MM.1S (cell line): ENCODE measurements around the gene NDUFA11.

Source experiments
- DNase-seq: peaks from one replicate; pipeline ENCODE4 v3.0.0-alpha.2; 2015
- H2AFZ ChIP-seq: fragments of 300-600 bp; sonication (generic); 2 replicates; pipeline ENCODE4 v1.6.0; 2016; ENCODE audit warnings: antibody characterized with exemption, low read length
- H3F3A ChIP-seq: fragments of 300-600 bp; sonication (generic); 2 replicates; pipeline ENCODE4 v1.6.1; 2016; ENCODE audit warnings: mild to moderate bottlenecking, antibody characterized with exemption, low read length, moderate library complexity, mixed read lengths; ENCODE audit not compliant: insufficient read depth
- H3K27ac ChIP-seq: fragments of 300-600 bp; sonication (generic); 2 replicates; pipeline ENCODE4 v1.5.1; 2016; ENCODE audit warnings: mild to moderate bottlenecking, low read length
- H3K27me3 ChIP-seq: fragments of 300-600 bp; sonication (generic); replicated peaks from 2 replicates; pipeline ENCODE4 v1.6.0; 2016; ENCODE audit warnings: low read length; ENCODE audit not compliant: insufficient read depth
- H3K36me3 ChIP-seq: fragments of 300-600 bp; sonication (generic); replicated peaks from 2 replicates; pipeline ENCODE4 v1.6.1; 2016; ENCODE audit warnings: mild to moderate bottlenecking, low read length, mixed read lengths; ENCODE audit not compliant: insufficient read depth
- H3K4me1 ChIP-seq: fragments of 300-600 bp; sonication (generic); 2 replicates; pipeline ENCODE4 v1.6.1; 2016; ENCODE audit warnings: low read length, mixed read lengths
- H3K4me2 ChIP-seq: fragments of 300-600 bp; sonication (generic); 2 replicates; pipeline ENCODE4 v1.6.0; 2016; ENCODE audit warnings: low read depth, low read length
- H3K4me3 ChIP-seq: fragments of 300-600 bp; sonication (generic); 2 replicates; pipeline ENCODE4 v1.5.1; 2016; ENCODE audit warnings: low read length, mixed read lengths
- H3K79me2 ChIP-seq: fragments of 300-600 bp; sonication (generic); 2 replicates; pipeline ENCODE4 v1.6.1; 2016; ENCODE audit warnings: mixed run types, low read length, mixed read lengths
- H3K9ac ChIP-seq: fragments of 300-600 bp; sonication (generic); 2 replicates; pipeline ENCODE4 v1.6.1; 2016; ENCODE audit warnings: low read length, mixed read lengths
- H3K9me2 ChIP-seq: fragments of 300-600 bp; sonication (generic); replicated peaks from 2 replicates; pipeline ENCODE4 v1.6.1; 2016; ENCODE audit warnings: mild to moderate bottlenecking, low read length, mixed read lengths; ENCODE audit not compliant: insufficient read depth
- H3K9me3 ChIP-seq: fragments of 300-600 bp; sonication (generic); replicated peaks from 2 replicates; pipeline ENCODE4 v1.6.1; 2016; ENCODE audit warnings: mild to moderate bottlenecking, low read length, mixed read lengths; ENCODE audit not compliant: insufficient read depth
- H4K20me1 ChIP-seq: fragments of 300-600 bp; sonication (generic); 2 replicates; pipeline ENCODE4 v1.6.1; 2016; ENCODE audit warnings: mild to moderate bottlenecking, low read length, moderate library complexity, mixed read lengths; ENCODE audit not compliant: insufficient read depth
- EZH2 ChIP-seq: fragments of 300-600 bp; sonication (generic); optimal IDR thresholded peaks from 2 replicates; pipeline ENCODE3; 2017; ENCODE audit warnings: low read depth, mild to moderate bottlenecking, antibody characterized with exemption, low read length, mixed read lengths
- EZH2phosphoT487 ChIP-seq: fragments of 300-600 bp; sonication (generic); IDR thresholded peaks from 2 replicates; pipeline ENCODE4 v1.6.1; 2018; ENCODE audit warnings: antibody characterized with exemption, low read length
- TF ChIP-seq, protein P1 (sequence below): fragments of 300-600 bp; sonication (generic); IDR thresholded peaks from 2 replicates; pipeline ENCODE4 v1.5.1; 2016; ENCODE audit warnings: antibody characterized with exemption, low read length, mixed read lengths

The NDUFA11 gene

DNA sequence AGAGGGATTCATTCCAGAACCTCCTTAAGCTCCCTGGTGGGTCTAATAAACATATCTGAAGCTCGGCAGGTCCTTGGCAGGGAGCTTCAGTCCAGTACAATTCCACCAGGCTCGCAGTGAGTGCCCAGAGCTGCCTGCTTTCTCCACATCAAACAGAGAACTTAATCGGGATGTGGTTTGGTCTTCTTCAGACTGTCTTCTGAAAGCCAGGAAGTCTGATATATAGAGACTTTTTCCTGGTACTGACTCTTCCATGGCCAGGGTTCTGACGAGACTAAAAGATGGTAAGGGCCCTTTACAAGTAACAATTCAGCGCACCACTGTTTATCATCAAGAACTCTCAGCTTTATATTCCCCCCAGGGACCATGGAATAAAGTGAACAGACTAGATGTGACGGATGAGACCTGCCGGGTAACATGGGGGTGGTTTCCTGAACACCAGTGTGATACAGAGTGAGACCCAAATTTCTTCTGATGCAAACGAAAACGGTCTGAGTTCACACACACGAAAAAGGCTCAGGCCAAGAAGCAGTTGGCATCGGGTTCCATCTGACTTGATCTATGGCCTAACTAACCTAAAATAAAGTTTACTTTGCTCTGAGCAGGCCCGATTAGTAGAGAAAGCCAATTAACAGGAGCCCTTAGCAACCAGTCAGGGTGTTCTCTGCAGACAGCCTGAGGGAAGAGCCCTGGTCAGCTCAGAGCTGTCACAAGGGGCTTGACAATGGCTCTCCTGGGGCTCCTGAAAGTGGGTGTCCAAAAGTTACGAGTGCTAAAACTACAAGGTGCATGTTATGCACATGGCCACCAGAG lies 45.4 kb upstream of the NDUFA11 start:
- no peaks in the 10 kb centered on the region for H3K9me2 ChIP-seq
- H3K4me2 ChIP-seq, result peak overlapping the region; percentile 82
- H3K9ac ChIP-seq, result peak overlapping the region; percentile 55
- H3K27me3 ChIP-seq, result no peaks in the 10 kb centered on the region
- peak overlapping the region; percentile 87 for H3K27ac ChIP-seq
- peak overlapping the region; percentile 9; the same call in 1 of the 2 replicates for H3K4me3 ChIP-seq
- H4K20me1 ChIP-seq, result no peaks in the 10 kb centered on the region
- peaks cover 28% of the 10 kb centered on the region for H3F3A ChIP-seq
- no peak for TF ChIP-seq EZH2
- TF ChIP-seq, protein P1, sequence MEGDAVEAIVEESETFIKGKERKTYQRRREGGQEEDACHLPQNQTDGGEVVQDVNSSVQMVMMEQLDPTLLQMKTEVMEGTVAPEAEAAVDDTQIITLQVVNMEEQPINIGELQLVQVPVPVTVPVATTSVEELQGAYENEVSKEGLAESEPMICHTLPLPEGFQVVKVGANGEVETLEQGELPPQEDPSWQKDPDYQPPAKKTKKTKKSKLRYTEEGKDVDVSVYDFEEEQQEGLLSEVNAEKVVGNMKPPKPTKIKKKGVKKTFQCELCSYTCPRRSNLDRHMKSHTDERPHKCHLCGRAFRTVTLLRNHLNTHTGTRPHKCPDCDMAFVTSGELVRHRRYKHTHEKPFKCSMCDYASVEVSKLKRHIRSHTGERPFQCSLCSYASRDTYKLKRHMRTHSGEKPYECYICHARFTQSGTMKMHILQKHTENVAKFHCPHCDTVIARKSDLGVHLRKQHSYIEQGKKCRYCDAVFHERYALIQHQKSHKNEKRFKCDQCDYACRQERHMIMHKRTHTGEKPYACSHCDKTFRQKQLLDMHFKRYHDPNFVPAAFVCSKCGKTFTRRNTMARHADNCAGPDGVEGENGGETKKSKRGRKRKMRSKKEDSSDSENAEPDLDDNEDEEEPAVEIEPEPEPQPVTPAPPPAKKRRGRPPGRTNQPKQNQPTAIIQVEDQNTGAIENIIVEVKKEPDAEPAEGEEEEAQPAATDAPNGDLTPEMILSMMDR, result no peak
- no peak for TF ChIP-seq EZH2phosphoT487
- no peak for DNase-seq
- H3K36me3 ChIP-seq, result peaks cover 4% of the 10 kb centered on the region; the same call in 1 of the 2 replicates
- H2AFZ ChIP-seq, result no peak overlapping the region
- H3K9me3 ChIP-seq, result no peaks in the 10 kb centered on the region
- peaks cover 90% of the 10 kb centered on the region for H3K79me2 ChIP-seq
- H3K4me1 ChIP-seq, result peaks cover 53% of the 10 kb centered on the region

GRCh38 chr19:5947435-5947834 lies 43.8 kb upstream of the NDUFA11 start:
- no peaks in the 10 kb centered on the region for H3K9me3 ChIP-seq
- H3K9me2 ChIP-seq, result no peaks in the 10 kb centered on the region
- no peak for DNase-seq
- H3K4me1 ChIP-seq, result peaks cover 39% of the 10 kb centered on the region
- H3K27me3 ChIP-seq, result no peaks in the 10 kb centered on the region
- H3K36me3 ChIP-seq, result peaks cover 4% of the 10 kb centered on the region; the same call in 1 of the 2 replicates
- no peak overlapping the region for H2AFZ ChIP-seq
- peaks cover 89% of the 10 kb centered on the region for H3K79me2 ChIP-seq
- H3K4me3 ChIP-seq, result no peak overlapping the region
- no peak overlapping the region for H3K4me2 ChIP-seq
- no peak overlapping the region for H3K9ac ChIP-seq
- TF ChIP-seq, protein P1, result no peak
- TF ChIP-seq EZH2phosphoT487, result no peak
- TF ChIP-seq EZH2, result no peak
- H3K27ac ChIP-seq, result no peak overlapping the region
- 0 out of 2 replicates have a peak, but pooled peaks cover 3% of the 10 kb centered on the region for H4K20me1 ChIP-seq
- H3F3A ChIP-seq, result peaks cover 28% of the 10 kb centered on the region

- Histone ChIP-seq H3K9ac (no peak overlapping the region), H3K4me2 (no peak overlapping the region), H2AFZ (no peak overlapping the region), H3K4me3 (no peak overlapping the region), H3K27me3 (no peaks in the 10 kb centered on the region), H3K27ac (no peak overlapping the region), H3K4me1 (peaks cover 3% of the 10 kb centered on the region), H3K79me2 (peaks cover 94% of the 10 kb centered on the region), H3F3A (peaks cover 2% of the 10 kb centered on the region; the same call in 1 of the 2 replicates), H3K9me2 (no peaks in the 10 kb centered on the region), H4K20me1 (0 out of 2 replicates have a peak, but pooled peaks cover 3% of the 10 kb centered on the region), H3K9me3 (no peaks in the 10 kb centered on the region), H3K36me3 (peaks cover 4% of the 10 kb centered on the region; the same call in 1 of the 2 replicates)
- TF ChIP-seq EZH2 (no peak), EZH2phosphoT487 (no peak)
- TF ChIP-seq, protein P1, result no peak
- no peak for DNase-seq
Measured at GRCh38 chr19:5943623-5944022, 40.0 kb upstream of the NDUFA11 start.
